Measurements from ENCODE around the gene AKNA.

The AKNA gene

GRCh38 chr9:114417511-114417910, 29.7 kb upstream of the AKNA start:
- no peak for TF ChIP-seq CTCF (IDR thresholded peaks at IDR 0.05; ENCODE audit: insufficient read depth, missing control alignments)
- DNase-seq (ENCODE audit: insufficient read length, low spot score) = no peak
- FAIRE-seq = no peak

GRCh38 chr9:114416906-114417305, 29.1 kb upstream of the AKNA start:
- no peak for TF ChIP-seq CTCF (IDR thresholded peaks at IDR 0.05; ENCODE audit: insufficient read depth, missing control alignments)
- FAIRE-seq = no peak
- no peak for DNase-seq (ENCODE audit: insufficient read length, low spot score)

GRCh38 chr9:114416290-114416689, 28.5 kb upstream of the AKNA start:
- no peak for DNase-seq (ENCODE audit: insufficient read length, low spot score)

GRCh38 chr9:114414346-114414745, 26.6 kb upstream of the AKNA start:
- DNase-seq (ENCODE audit: insufficient read length, low spot score) (no peak), FAIRE-seq (no peak)
- no peak for TF ChIP-seq CTCF (IDR thresholded peaks at IDR 0.05; ENCODE audit: insufficient read depth, missing control alignments)

More at GRCh38 chr9:114416290-114416689, 28.5 kb upstream of the AKNA start:
- FAIRE-seq = no peak
- no peak for TF ChIP-seq CTCF (IDR thresholded peaks at IDR 0.05; ENCODE audit: insufficient read depth, missing control alignments)

- TF ChIP-seq CTCF (IDR thresholded peaks at IDR 0.05; ENCODE audit: insufficient read depth, missing control alignments) = no peak
- FAIRE-seq (no peak), DNase-seq (ENCODE audit: insufficient read length, low spot score) (no peak)
Observed at GRCh38 chr9:114413861-114414301, 26.1 kb upstream of the AKNA start.

GRCh38 chr9:114412048-114412683, 24.4 kb upstream of the AKNA start:
- DNase-seq (ENCODE audit: insufficient read length, low spot score) (no peak), FAIRE-seq (no peak)
- no peak for TF ChIP-seq CTCF (IDR thresholded peaks at IDR 0.05; ENCODE audit: insufficient read depth, missing control alignments)

- DNase-seq (ENCODE audit: insufficient read length, low spot score) = no peak
- TF ChIP-seq CTCF (IDR thresholded peaks at IDR 0.05; ENCODE audit: insufficient read depth, missing control alignments) = no peak
Observed at GRCh38 chr9:114411452-114411851, 23.7 kb upstream of the AKNA start.

More at GRCh38 chr9:114411452-114411851, 23.7 kb upstream of the AKNA start:
- no peak for FAIRE-seq

Data from D721Med (cell line).